ENCODE measurements around the gene UBASH3A.

Gene UBASH3A

GRCh38 chr21:42434884-42435283, 31.2 kb downstream of the UBASH3A start:
- no peak for DNase-seq

GRCh38 chr21:42435401-42435800, 31.7 kb downstream of the UBASH3A start:
- no peak for DNase-seq

GRCh38 chr21:42435833-42436232, 32.1 kb downstream of the UBASH3A start:
- no peak for DNase-seq

GRCh38 chr21:42436914-42437313, 33.2 kb downstream of the UBASH3A start:
- DNase-seq = no peak

- DNase-seq = no peak
Observed at GRCh38 chr21:42437786-42438185, 34.1 kb downstream of the UBASH3A start.

GRCh38 chr21:42438316-42439205, 34.9 kb downstream of the UBASH3A start:
- DNase-seq = no peak

GRCh38 chr21:42439284-42440186, 35.8 kb downstream of the UBASH3A start:
- DNase-seq = no peak

- DNase-seq = no peak
Observed at GRCh38 chr21:42440187-42440792, 36.6 kb downstream of the UBASH3A start.

GRCh38 chr21:42441963-42442362, 38.3 kb downstream of the UBASH3A start:
- DNase-seq = no peak

- DNase-seq = no peak
Observed at GRCh38 chr21:42443181-42443785, 39.6 kb downstream of the UBASH3A start.

- DNase-seq = no peak
Observed at GRCh38 chr21:42443876-42444744, 40.4 kb downstream of the UBASH3A start.

GRCh38 chr21:42444745-42445059, 41.0 kb downstream of the UBASH3A start:
- no peak for DNase-seq

GRCh38 chr21:42445311-42445710, 41.6 kb downstream of the UBASH3A start:
- no peak for DNase-seq

- DNase-seq = no peak
Observed at GRCh38 chr21:42446531-42446930, 42.8 kb downstream of the UBASH3A start.

GRCh38 chr21:42447182-42447581, 43.5 kb downstream of the UBASH3A start:
- no peak for DNase-seq

GRCh38 chr21:42447732-42448131, 44.0 kb downstream of the UBASH3A start:
- no peak for DNase-seq

GRCh38 chr21:42448686-42449085, 45.0 kb downstream of the UBASH3A start:
- DNase-seq = no peak

GRCh38 chr21:42451941-42452340, 48.2 kb downstream of the UBASH3A start:
- no peak for DNase-seq

- no peak for DNase-seq
Observed at GRCh38 chr21:42452401-42453223, 48.9 kb downstream of the UBASH3A start.

GRCh38 chr21:42453224-42453985, 49.7 kb downstream of the UBASH3A start:
- no peak for DNase-seq
